Right lobe of liver (tissue), 6 donors: ENCODE measurements around the gene DMBX1. TPM values are rescaled to one million over a fixed set of nuclear protein-coding genes. Genes with fewer than 3 reads are reported as not detected.

Source experiments
- ATAC-seq, 4 donors: fragments of 200-7000 bp; cut with Tn5 transposase; one replicate each; pipeline ENCODE4 v1.9.1; 2020; ENCODE audit warnings: mild to moderate bottlenecking in 4 of 4, moderate library complexity in 4 of 4
- DNase-seq, 3 donors: peaks; one replicate each; pipeline ENCODE4 v3.0.0-alpha.2; 2020
- H3K27ac ChIP-seq, 3 donors: fragments of 200-600 bp; one replicate each; pipeline ENCODE4 v1.8.0; 2022
- H3K27me3 ChIP-seq, 2 donors: fragments of 200-600 bp; one replicate each; pipeline ENCODE4 v1.8.0; 2022
- H3K36me3 ChIP-seq, 4 donors: fragments of 200-600 bp; sonication (generic) in 1 of 4; one replicate each; pipeline versions ENCODE4 v1.5.1 to v1.8.0; 2017 to 2022; ENCODE audit warnings: control low read depth in 1 of 4
- H3K4me1 ChIP-seq, 4 donors: fragments of 200-600 bp; sonication (generic) in 1 of 4; one replicate each; pipeline versions ENCODE4 v1.5.1 to v1.8.0; 2017 to 2022; ENCODE audit warnings: control low read depth in 1 of 4
- H3K4me3 ChIP-seq, 3 donors: fragments of 200-600 bp; one replicate each; pipeline ENCODE4 v1.8.0; 2022
- H3K9me3 ChIP-seq, 4 donors: fragments of 200-600 bp; sonication (generic) in 1 of 4; one replicate each; pipeline versions ENCODE4 v1.5.1 to v1.8.0; 2017 to 2022; ENCODE audit warnings: control low read depth in 1 of 4
- POLR2A ChIP-seq: fragments of 450-650 bp; IDR thresholded peaks from one replicate; pipeline ENCODE4 v1.6.1; 2017; ENCODE audit warnings: antibody characterized with exemption, mild to moderate bottlenecking
- WGBS: methylation state at CpG from one replicate; pipeline ENCODE4 v1.1.6; 2018; ENCODE audit warnings: low coverage, low lambda C conversion rate; ENCODE audit not compliant: insufficient coverage; ENCODE audit errors: missing lambda C conversion rate; 5-methylcytosine and 5-hydroxymethylcytosine counted together
- intact Hi-C, 2 donors: fragments of 100-400 bp; cut with DNase I; formaldehyde crosslinking; loops; one replicate each; pipeline versions ENCODE4 v1.11.2 to v1.14.1; 2022
- total RNA-seq, 6 experiments: library from RNA; depleted of rRNA in 2 of 6; stranded (reverse); fragments of >200 nt in 2 of 6; fragmentation: NEBNext Ultra II Directional in 3 of 6; extraction: Animal tissue kit (Norgen Biotek cat#: 25700) in 3 of 6; gene quantifications; one replicate each; pipeline versions ENCODE4 v1.1.0 to v1.2.4, GENCODE V29; 2016 to 2023
- TF ChIP-seq, protein P1 (sequence below), 4 donors: fragments of 200-600 bp in 3 of 4; fragments of 450-650 bp in 1 of 4; IDR thresholded peaks; one replicate each; pipeline versions ENCODE4 v1.5.1 to v1.8.0; 2016 to 2022; ENCODE audit warnings: antibody characterized with exemption in 4 of 4, mild to moderate bottlenecking in 2 of 4
- donor health status: DM: no; HTN: yes; CAD: no.
- donor health status: DM: no; HTN: no; CAD: no.
- donor health status: DM: no; HTN: no; CAD: no.
- donor health status: DM: no; HTN: yes; CAD: no.
- donor health status: DM: no; HTN: yes; CAD: no.

The DMBX1 gene
- total RNA-seq, 6 experiments from 2014 or later = not detected

GRCh38 chr1:46490656-46491442 is 1.2 kb downstream of the DMBX1 start:
- no peak overlapping the region for H3K4me3 ChIP-seq
- 8% methylated on average over 35 of the region's 50 CpGs for WGBS

GRCh38 chr1:46491443-46492268 is 2.0 kb downstream of the DMBX1 start:
- intact Hi-C loops = no loop called here
- no peak for TF ChIP-seq POLR2A
- TF ChIP-seq, protein P1, sequence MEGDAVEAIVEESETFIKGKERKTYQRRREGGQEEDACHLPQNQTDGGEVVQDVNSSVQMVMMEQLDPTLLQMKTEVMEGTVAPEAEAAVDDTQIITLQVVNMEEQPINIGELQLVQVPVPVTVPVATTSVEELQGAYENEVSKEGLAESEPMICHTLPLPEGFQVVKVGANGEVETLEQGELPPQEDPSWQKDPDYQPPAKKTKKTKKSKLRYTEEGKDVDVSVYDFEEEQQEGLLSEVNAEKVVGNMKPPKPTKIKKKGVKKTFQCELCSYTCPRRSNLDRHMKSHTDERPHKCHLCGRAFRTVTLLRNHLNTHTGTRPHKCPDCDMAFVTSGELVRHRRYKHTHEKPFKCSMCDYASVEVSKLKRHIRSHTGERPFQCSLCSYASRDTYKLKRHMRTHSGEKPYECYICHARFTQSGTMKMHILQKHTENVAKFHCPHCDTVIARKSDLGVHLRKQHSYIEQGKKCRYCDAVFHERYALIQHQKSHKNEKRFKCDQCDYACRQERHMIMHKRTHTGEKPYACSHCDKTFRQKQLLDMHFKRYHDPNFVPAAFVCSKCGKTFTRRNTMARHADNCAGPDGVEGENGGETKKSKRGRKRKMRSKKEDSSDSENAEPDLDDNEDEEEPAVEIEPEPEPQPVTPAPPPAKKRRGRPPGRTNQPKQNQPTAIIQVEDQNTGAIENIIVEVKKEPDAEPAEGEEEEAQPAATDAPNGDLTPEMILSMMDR (IDR thresholded peaks at IDR 0.05) = no peak
- WGBS = 6% methylated on average over 15 of the region's 25 CpGs
- no peak overlapping the region for H3K4me3 ChIP-seq
- peaks cover 4 to 44% of the 10 kb centered on the region in 2 donors for H3K27me3 ChIP-seq
- H3K36me3 ChIP-seq = no peaks in the 10 kb centered on the region
- no peak overlapping the region for H3K27ac ChIP-seq
- peaks cover 0 to 3% (median 0%) of the 10 kb centered on the region in 4 donors for H3K4me1 ChIP-seq
- no peaks in the 10 kb centered on the region for H3K9me3 ChIP-seq
- ATAC-seq = no peak
- no peak for DNase-seq

More at GRCh38 chr1:46490656-46491442, 1.2 kb downstream of the DMBX1 start:
- no peaks in the 10 kb centered on the region for H3K9me3 ChIP-seq
- no peak for TF ChIP-seq POLR2A
- TF ChIP-seq, protein P1 (IDR thresholded peaks at IDR 0.05) = no peak
- no peak overlapping the region for H3K27ac ChIP-seq
- no peaks in the 10 kb centered on the region for H3K36me3 ChIP-seq
- DNase-seq = no peak
- H3K27me3 ChIP-seq = peaks cover 4 to 44% of the 10 kb centered on the region in 2 donors
- H3K4me1 ChIP-seq = peaks cover 0 to 3% (median 0%) of the 10 kb centered on the region in 4 donors
- no peak for ATAC-seq
- intact Hi-C loops = no loop called here

DNA sequence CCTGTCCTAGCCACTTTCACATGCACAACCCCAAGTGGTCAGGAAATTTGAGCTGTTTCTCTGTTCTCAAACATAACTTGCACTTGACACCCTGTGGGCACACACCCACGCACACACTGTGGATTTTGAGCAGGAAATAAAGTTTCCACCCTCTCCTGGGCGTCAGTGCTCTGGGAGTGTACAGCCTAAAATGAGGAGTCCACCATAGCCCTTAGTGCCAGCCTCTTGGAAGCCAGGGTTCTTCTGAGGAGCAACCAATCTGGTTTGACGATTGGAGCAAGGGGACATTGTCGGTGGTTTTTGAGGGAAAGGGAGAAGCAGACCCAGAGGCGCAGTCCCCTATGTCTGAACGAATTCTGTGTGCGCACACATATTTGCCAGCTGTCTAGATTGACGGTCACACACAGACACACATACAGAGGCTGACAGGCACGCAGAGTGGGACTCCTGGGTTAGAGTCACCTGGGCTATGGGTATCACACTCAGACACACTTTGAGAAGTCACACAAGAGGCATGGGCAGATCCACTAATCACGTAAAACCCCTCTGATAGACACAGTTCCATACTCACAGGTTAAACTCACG is 2.7 kb downstream of the DMBX1 start:
- no peak for DNase-seq
- ATAC-seq = no peak
- Histone ChIP-seq H3K9me3 (no peaks in the 10 kb centered on the region), H3K27me3 (peaks cover 4 to 41% of the 10 kb centered on the region in 2 donors), H3K36me3 (no peaks in the 10 kb centered on the region), H3K4me1 (peaks cover 0 to 3% (median 0%) of the 10 kb centered on the region in 4 donors), H3K27ac (no peak overlapping the region), H3K4me3 (no peak overlapping the region)
- intact Hi-C loops = no loop called here
- TF ChIP-seq, protein P1 (IDR thresholded peaks at IDR 0.05) = no peak
- no peak for TF ChIP-seq POLR2A
- 19% methylated on average over 6 of the region's 11 CpGs for WGBS

GRCh38 chr1:46492871-46493270 is 3.2 kb downstream of the DMBX1 start:
- Histone ChIP-seq H3K27me3 (peaks cover 4 to 41% of the 10 kb centered on the region in 2 donors), H3K27ac (no peak overlapping the region), H3K36me3 (no peaks in the 10 kb centered on the region), H3K4me3 (no peak overlapping the region), H3K4me1 (peaks cover 0 to 3% (median 0%) of the 10 kb centered on the region in 4 donors), H3K9me3 (no peaks in the 10 kb centered on the region)
- ATAC-seq = no peak
- no peak for DNase-seq
- WGBS = 15% methylated on average over 11 of the region's 20 CpGs
- TF ChIP-seq POLR2A = no peak
- TF ChIP-seq, protein P1 (IDR thresholded peaks at IDR 0.05) = no peak
- intact Hi-C loops = no loop called here
